K562 (cell line): ENCODE measurements around the gene CMTM1. TPM values are rescaled to one million over a fixed set of nuclear protein-coding genes. Genes with fewer than 3 reads are reported as not detected.

Experiments used
- CBFA2T2 ChIP-seq: fragments of 450-650 bp; conservative IDR thresholded peaks from 2 replicates; pipeline ENCODE4 v1.6.1; 2017; ENCODE audit warnings: mild to moderate bottlenecking
- CBX2 ChIP-seq: fragments of 200-600 bp; sonication (generic); IDR thresholded peaks from one replicate; pipeline ENCODE4 v1.6.1; 2012; ENCODE audit warnings: mild to moderate bottlenecking, low read length, inconsistent platforms; ENCODE audit not compliant: insufficient read depth, poor library complexity, severe bottlenecking
- CBX8 ChIP-seq: fragments of 200-600 bp; sonication (generic); IDR thresholded peaks from 2 replicates; pipeline ENCODE4 v1.6.1; 2012; ENCODE audit warnings: borderline replicate concordance, mixed run types, low read depth, mild to moderate bottlenecking, moderate library complexity, mixed read lengths, low read length, control low read depth, inconsistent platforms; ENCODE audit not compliant: poor library complexity, severe bottlenecking; ENCODE audit errors: extremely low read depth
- HDAC6 ChIP-seq: IDR thresholded peaks from 2 replicates; pipeline ENCODE4 v1.6.1; 2012; ENCODE audit warnings: low read depth, mild to moderate bottlenecking, control low read depth, inconsistent platforms, low read length, moderate library complexity
- HLTF ChIP-seq: fragments of 450-650 bp; IDR thresholded peaks from 2 replicates; pipeline ENCODE4 v1.6.1; 2016
- MAZ ChIP-seq, 2 experiments: fragments of 450-650 bp in 1 of 2; sonication (generic) in 1 of 2; formaldehyde crosslinking; IDR thresholded peaks in 1 of 2; conservative IDR thresholded peaks in 1 of 2; 2 replicates each; pipeline versions ENCODE4 v1.4.0 to v1.5.0; 2020; ENCODE audit warnings: mild to moderate bottlenecking in 1 of 2, missing genetic modification reagents in 1 of 2
- MTA1 ChIP-seq: fragments of 450-650 bp; IDR thresholded peaks from 2 replicates; pipeline ENCODE4 v1.6.1; 2017; ENCODE audit warnings: borderline replicate concordance
- MYBL2 ChIP-seq, 2 experiments: fragments of 450-650 bp in 1 of 2; sonication (generic) in 1 of 2; formaldehyde crosslinking in 1 of 2; IDR thresholded peaks; 2 replicates each; pipeline versions ENCODE4 v1.6.1 to v1.8.1; 2017 to 2022; ENCODE audit warnings: borderline replicate concordance in 1 of 2, inconsistent platforms in 1 of 2, low read depth in 1 of 2, mild to moderate bottlenecking in 1 of 2, missing genetic modification reagents in 1 of 2, moderate library complexity in 1 of 2
- NR1H2 ChIP-seq: sonication (generic); formaldehyde crosslinking; IDR thresholded peaks from 2 replicates; pipeline ENCODE4 v1.4.0; 2020; ENCODE audit warnings: mild to moderate bottlenecking, missing genetic modification reagents
- NRF1 ChIP-seq, 2 experiments: fragments of 450-650 bp; IDR thresholded peaks in 1 of 2; conservative IDR thresholded peaks in 1 of 2; 2 replicates each; pipeline ENCODE4 v1.6.1; 2014; ENCODE audit warnings: mild to moderate bottlenecking in 2 of 2
- PHB2 ChIP-seq: fragments of 450-650 bp; IDR thresholded peaks from 2 replicates; pipeline ENCODE4 v1.6.1; 2017; ENCODE audit warnings: low read depth
- POLR2AphosphoS2 ChIP-seq: IDR thresholded peaks from 2 replicates; pipeline ENCODE4 v1.6.1; 2012; ENCODE audit warnings: low read length, improper control_type of control experiment
- TBL1XR1 ChIP-seq, 2 experiments: IDR thresholded peaks; 2 replicates each; pipeline ENCODE4 v1.6.1; 2012; ENCODE audit warnings: improper control_type of control experiment in 2 of 2, low read length in 2 of 2, mild to moderate bottlenecking in 1 of 2
- TCF7L2 ChIP-seq: fragments of 150-350 bp; IDR thresholded peaks from 2 replicates; pipeline ENCODE4 v1.6.1; 2016; ENCODE audit warnings: low read depth, mild to moderate bottlenecking, low read length, moderate library complexity
- UBTF ChIP-seq, 2 experiments: IDR thresholded peaks; 2 replicates each; pipeline ENCODE4 v1.6.1; 2012; ENCODE audit warnings: improper control_type of control experiment in 2 of 2, low read depth in 2 of 2, low read length in 2 of 2, borderline replicate concordance in 1 of 2
- ZNF217 ChIP-seq: sonication (generic); formaldehyde crosslinking; IDR thresholded peaks from 2 replicates; pipeline ENCODE4 v1.8.0; 2022; ENCODE audit warnings: mild to moderate bottlenecking, missing genetic modification reagents
- ZNF280B ChIP-seq: fragments of 250-450 bp; sonication (Bioruptor Pico); IDR thresholded peaks from 2 replicates; pipeline ENCODE4 v1.5.1; 2021; ENCODE audit warnings: mild to moderate bottlenecking
- ZNF311 ChIP-seq: fragments of 250-450 bp; sonication (Bioruptor Pico); IDR thresholded peaks from 2 replicates; pipeline ENCODE4 v1.4.0; 2020; ENCODE audit warnings: mild to moderate bottlenecking, moderate library complexity
- ZNF586 ChIP-seq: fragments of 450-650 bp; formaldehyde crosslinking; conservative IDR thresholded peaks from 2 replicates; pipeline ENCODE4 v1.4.0; 2020; ENCODE audit warnings: mild to moderate bottlenecking, moderate library complexity
- ZNF764 ChIP-seq: fragments of 250-450 bp; sonication (Bioruptor Pico); IDR thresholded peaks from 2 replicates; pipeline ENCODE4 v1.4.0; 2020; ENCODE audit warnings: low read depth, mild to moderate bottlenecking, moderate library complexity
- ZNF830 ChIP-seq: fragments of 250-450 bp; sonication (Bioruptor Pico); IDR thresholded peaks from 2 replicates; pipeline ENCODE4 v1.5.0; 2021; ENCODE audit warnings: mild to moderate bottlenecking
- polyA plus RNA-seq, 8 experiments: library from polyadenylated mRNA; depleted of rRNA in 4 of 8; stranded (reverse) in 5 of 8; unstranded in 3 of 8; fragments of >200 nt; fragmentation: Nextera tagmentation in 2 of 8; fragmentation: Illumina TruSeq in 1 of 8; extraction: Ambion mirVana in 2 of 8; extraction: Trizol in 1 of 8; gene quantifications; 2 replicates each; pipeline versions ENCODE4 v1.2.1 to v1.2.3, GENCODE V29; 2011 to 2014; ENCODE audit warnings: inconsistent platforms in 1 of 8, missing spikeins in 1 of 8
- total RNA-seq, 7 experiments: library from RNA; depleted of rRNA in 6 of 7; stranded (reverse); fragments of >200 nt in 6 of 7; fragmentation: Illumina TruSeq in 2 of 7; extraction: Trizol in 2 of 7; gene quantifications; 2 replicates each; pipeline versions ENCODE4 v1.2.1 to v1.2.3, GENCODE V29; 2011 to 2021; ENCODE audit warnings: low replicate concordance in 1 of 7
- TF ChIP-seq, protein P1 (sequence below): fragments of 450-650 bp; formaldehyde crosslinking; IDR thresholded peaks from 2 replicates; pipeline ENCODE4 v1.4.0; 2020; ENCODE audit warnings: mild to moderate bottlenecking, moderate library complexity

The CMTM1 gene
- total and polyA plus RNA-seq, 9 of the 15 experiments (the other 6 are each of a cell fraction or from before 2014, with no cell fraction given): 0.25 to 2.6 (median 1.1) TPM; not detected in 2

GRCh38 chr16:66604376-66605176, 38.3 kb downstream of the CMTM1 start, which contains the start of gene CMTM3 (continued):
- TF ChIP-seq, protein P1, sequence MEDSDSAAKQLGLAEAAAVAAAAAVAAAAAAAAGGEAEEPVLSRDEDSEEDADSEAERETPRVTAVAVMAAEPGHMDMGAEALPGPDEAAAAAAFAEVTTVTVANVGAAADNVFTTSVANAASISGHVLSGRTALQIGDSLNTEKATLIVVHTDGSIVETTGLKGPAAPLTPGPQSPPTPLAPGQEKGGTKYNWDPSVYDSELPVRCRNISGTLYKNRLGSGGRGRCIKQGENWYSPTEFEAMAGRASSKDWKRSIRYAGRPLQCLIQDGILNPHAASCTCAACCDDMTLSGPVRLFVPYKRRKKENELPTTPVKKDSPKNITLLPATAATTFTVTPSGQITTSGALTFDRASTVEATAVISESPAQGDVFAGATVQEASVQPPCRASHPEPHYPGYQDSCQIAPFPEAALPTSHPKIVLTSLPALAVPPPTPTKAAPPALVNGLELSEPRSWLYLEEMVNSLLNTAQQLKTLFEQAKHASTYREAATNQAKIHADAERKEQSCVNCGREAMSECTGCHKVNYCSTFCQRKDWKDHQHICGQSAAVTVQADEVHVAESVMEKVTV (CRISPR knock-in tag): no peak
- no peak for TF ChIP-seq PHB2
- no peak for TF ChIP-seq TCF7L2
- no peak for TF ChIP-seq POLR2AphosphoS2
- TF ChIP-seq ZNF311 (CRISPR knock-in tag): no peak
- peak; percentile 76 for TF ChIP-seq ZNF764 (CRISPR knock-in tag)
- TF ChIP-seq HDAC6: no peak
- no peak for TF ChIP-seq NRF1 (conservative IDR thresholded peaks at IDR 0.05 in 1 of 2, IDR thresholded peaks at IDR 0.05 in 1 of 2)
- TF ChIP-seq ZNF280B (CRISPR knock-in tag): no peak
- peak; percentile 55 to 69; a peak in 1 of 4 replicates for TF ChIP-seq UBTF (IDR thresholded peaks at IDR 0.05; ENCODE audit: borderline replicate concordance in 1 of 2, low read depth in 2 of 2, low read length in 2 of 2)
- TF ChIP-seq CBX2: no peak
- no peak for TF ChIP-seq HLTF
- no peak for TF ChIP-seq ZNF217
- TF ChIP-seq ZNF586: no peak
- TF ChIP-seq CBFA2T2: no peak
- no peak for TF ChIP-seq MTA1
- peak in 1 of 2 experiments; percentile 76; a peak in 3 of 4 replicates for TF ChIP-seq MAZ (CRISPR knock-in tag; conservative IDR thresholded peaks at IDR 0.05 in 1 of 2, IDR thresholded peaks at IDR 0.05 in 1 of 2)
- TF ChIP-seq CBX8: no peak
- no peak for TF ChIP-seq MYBL2 (IDR thresholded peaks at IDR 0.05; ENCODE audit: low read depth)
- no peak for TF ChIP-seq MYBL2 (CRISPR knock-in tag; IDR thresholded peaks at IDR 0.05; ENCODE audit: borderline replicate concordance)
- no peak for TF ChIP-seq NR1H2
- TF ChIP-seq TBL1XR1 (IDR thresholded peaks at IDR 0.05; ENCODE audit: low read length in 2 of 2): no peak
- 0 out of 2 replicates have a peak, but pooled peaks have one; percentile 76 for TF ChIP-seq ZNF830 (CRISPR knock-in tag)
